Large intestine (tissue), 3 donors: Measurements from ENCODE around the gene FOXE1. TPM values are rescaled to one million over a fixed set of nuclear protein-coding genes. Genes with fewer than 3 reads are reported as not detected.

Source experiments
- DNase-seq, 2 donors: peaks; one replicate each; pipeline versions ENCODE4 v3.0.0 to v3.0.0-alpha.2; 2013
- H3K27ac ChIP-seq: one replicate; pipeline ENCODE4 v1.5.1; 2013; ENCODE audit warnings: low read length
- H3K27me3 ChIP-seq: 2 replicates; pipeline ENCODE4 v1.6.1; 2013; ENCODE audit warnings: low read length; ENCODE audit not compliant: control insufficient read depth, insufficient read depth
- H3K36me3 ChIP-seq: 2 replicates; pipeline ENCODE4 v1.6.1; 2013; ENCODE audit warnings: low read length; ENCODE audit not compliant: control insufficient read depth, insufficient read depth
- H3K4me1 ChIP-seq: one replicate; pipeline ENCODE4 v1.6.1; 2013; ENCODE audit warnings: low read length; ENCODE audit not compliant: control insufficient read depth, insufficient read depth
- H3K4me3 ChIP-seq: one replicate; pipeline ENCODE4 v1.5.1; 2013; ENCODE audit warnings: low read length
- H3K9me3 ChIP-seq: one replicate; pipeline ENCODE4 v1.6.1; 2013; ENCODE audit warnings: mild to moderate bottlenecking, low read depth, low read length, moderate library complexity; ENCODE audit not compliant: control insufficient read depth
- WGBS: methylation state at CpG from one replicate; pipeline ENCODE4 v1.1.5; 2013; ENCODE audit warnings: low lambda C conversion rate; ENCODE audit not compliant: insufficient coverage; 5-methylcytosine and 5-hydroxymethylcytosine counted together
- polyA plus RNA-seq: library from polyadenylated mRNA; unstranded; fragments of 120-200 nt; gene quantifications from one replicate; pipeline ENCODE4 v1.2.1, GENCODE V29; 2013

FOXE1 gene
- polyA plus RNA-seq, 1 donor, result 0.01 TPM

DNA sequence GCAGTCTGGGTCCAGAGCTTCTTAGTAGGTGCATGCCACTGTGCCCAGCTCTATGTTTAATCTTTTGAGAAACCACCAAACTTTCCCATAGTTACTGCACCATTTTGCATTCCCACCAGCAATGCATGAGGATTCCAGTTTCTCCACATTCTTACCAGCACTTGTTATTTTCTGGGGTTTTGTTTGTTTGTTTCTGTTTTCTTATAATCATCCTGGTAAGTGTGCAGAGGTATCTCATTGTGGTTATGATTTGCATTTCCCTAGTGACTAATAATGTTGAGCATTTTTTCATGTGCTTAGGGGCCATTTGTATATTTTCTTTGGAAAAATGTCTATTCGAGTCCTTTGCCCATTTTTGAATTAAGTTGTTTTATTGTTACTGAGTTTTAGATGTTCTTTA lies 11.4 kb downstream of the FOXE1 start:
- H3K4me1 ChIP-seq, result no peaks in the 10 kb centered on the region

DNA sequence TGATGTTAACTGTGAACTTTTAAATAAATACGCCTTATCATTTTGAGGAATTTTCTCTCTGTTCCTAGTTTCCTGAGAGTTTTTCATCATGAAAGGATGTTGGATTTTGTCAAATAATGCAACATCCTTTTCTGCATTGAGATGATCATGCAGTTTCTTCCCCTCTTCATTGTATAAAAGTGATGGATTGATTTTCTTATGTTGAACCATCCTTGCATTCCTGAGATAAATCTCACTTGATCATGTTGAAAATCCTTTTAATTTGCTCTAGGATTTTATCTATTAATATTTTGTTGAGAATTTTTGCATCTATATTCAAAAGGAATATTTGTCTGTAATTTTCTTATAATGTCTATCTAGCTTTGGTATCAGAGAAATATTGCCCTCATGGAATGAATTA lies 13.3 kb downstream of the FOXE1 start:
- no peak for DNase-seq
- no peaks in the 10 kb centered on the region for H3K36me3 ChIP-seq
- H3K27me3 ChIP-seq, result peaks cover 41% of the 10 kb centered on the region
- peaks cover 4% of the 10 kb centered on the region for H3K9me3 ChIP-seq
- H3K4me3 ChIP-seq, result no peak overlapping the region
- H3K27ac ChIP-seq, result no peak overlapping the region
- no CpG with 5 or more reads among the region's 1 CpG for WGBS
- H3K4me1 ChIP-seq, result no peaks in the 10 kb centered on the region

More for the DNA sequence above, 11.4 kb downstream of the FOXE1 start:
- DNase-seq, result no peak
- peaks cover 52% of the 10 kb centered on the region for H3K27me3 ChIP-seq
- no peak overlapping the region for H3K27ac ChIP-seq
- H3K36me3 ChIP-seq, result no peaks in the 10 kb centered on the region
- peaks cover 4% of the 10 kb centered on the region for H3K9me3 ChIP-seq
- H3K4me3 ChIP-seq, result no peak overlapping the region
- 60% methylated on average over 1 of the region's 1 CpG for WGBS

DNA sequence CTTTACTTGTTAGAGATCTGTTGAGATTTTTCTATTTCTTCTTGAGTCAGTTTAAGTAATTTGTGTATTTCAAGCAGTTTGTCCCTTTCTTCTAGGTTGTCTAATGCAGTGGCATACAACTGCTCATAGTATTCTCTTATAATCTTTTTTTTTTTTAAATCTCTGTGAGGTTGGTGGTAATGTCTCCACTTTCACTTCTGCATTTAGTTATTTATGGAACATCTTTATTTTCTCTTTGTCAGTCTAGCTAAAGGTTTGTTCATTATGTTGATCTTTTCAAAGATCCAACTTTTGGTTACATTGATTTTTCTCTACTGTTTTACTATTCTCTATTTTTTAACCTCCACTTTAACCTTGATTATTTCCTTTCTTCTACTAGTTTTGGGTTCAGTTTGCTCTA lies 13.8 kb downstream of the FOXE1 start:
- Histone ChIP-seq H3K27me3 (peaks cover 37% of the 10 kb centered on the region), H3K9me3 (peaks cover 4% of the 10 kb centered on the region), H3K36me3 (no peaks in the 10 kb centered on the region), H3K27ac (no peak overlapping the region), H3K4me3 (no peak overlapping the region), H3K4me1 (no peaks in the 10 kb centered on the region)
- DNase-seq, result no peak

DNA sequence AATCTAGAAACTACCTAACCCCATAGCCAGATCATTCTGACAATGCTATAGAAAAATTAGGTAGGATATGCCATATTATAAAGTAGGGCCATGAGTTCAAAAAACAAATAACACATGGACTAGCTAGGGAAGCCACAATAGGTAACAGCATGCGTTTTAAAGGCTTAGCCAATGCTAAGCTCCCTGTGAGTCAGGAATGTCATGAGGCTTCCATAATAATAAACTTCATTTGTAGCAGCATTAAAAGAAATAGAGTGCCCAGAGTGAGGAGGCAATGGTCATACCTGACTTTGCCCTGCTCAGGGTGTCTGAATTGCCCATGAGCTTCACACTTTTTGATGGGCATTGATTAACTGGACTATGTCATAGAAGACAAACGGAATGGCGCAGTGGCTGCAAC lies 15.8 kb downstream of the FOXE1 start:
- H3K4me1 ChIP-seq, result no peaks in the 10 kb centered on the region
- 80% methylated on average over 1 of the region's 3 CpGs for WGBS
- H3K9me3 ChIP-seq, result peaks cover 4% of the 10 kb centered on the region
- H3K27ac ChIP-seq, result no peak overlapping the region
- peaks cover 22% of the 10 kb centered on the region for H3K27me3 ChIP-seq
- no peaks in the 10 kb centered on the region for H3K36me3 ChIP-seq
- DNase-seq, result no peak
- H3K4me3 ChIP-seq, result no peak overlapping the region

DNA sequence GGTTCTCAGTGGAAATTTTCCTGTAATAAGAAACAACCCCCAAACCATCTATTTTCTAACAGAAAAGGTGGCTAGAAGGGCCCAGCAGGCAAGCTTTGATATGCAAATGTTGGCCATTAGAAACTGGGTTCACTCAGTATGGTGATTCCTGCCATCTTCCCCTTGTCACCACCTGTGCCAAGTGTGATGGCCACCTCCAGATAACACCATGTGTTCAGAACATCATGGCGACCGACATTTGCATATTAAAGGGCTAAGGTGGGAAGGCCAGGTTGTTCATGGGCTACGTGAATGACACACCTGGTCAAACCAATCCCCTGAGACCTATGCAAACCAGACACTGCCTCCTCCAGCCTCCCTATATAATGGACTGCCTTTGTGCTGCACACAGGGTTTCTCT lies 20.4 kb downstream of the FOXE1 start:
- DNase-seq, result no peak
- no CpG with 5 or more reads among the region's 3 CpGs for WGBS
- no peaks in the 10 kb centered on the region for H3K36me3 ChIP-seq
- no peaks in the 10 kb centered on the region for H3K9me3 ChIP-seq
- peaks cover 14% of the 10 kb centered on the region for H3K27me3 ChIP-seq
- no peak overlapping the region for H3K27ac ChIP-seq
- no peak overlapping the region for H3K4me3 ChIP-seq
- no peaks in the 10 kb centered on the region for H3K4me1 ChIP-seq

DNA sequence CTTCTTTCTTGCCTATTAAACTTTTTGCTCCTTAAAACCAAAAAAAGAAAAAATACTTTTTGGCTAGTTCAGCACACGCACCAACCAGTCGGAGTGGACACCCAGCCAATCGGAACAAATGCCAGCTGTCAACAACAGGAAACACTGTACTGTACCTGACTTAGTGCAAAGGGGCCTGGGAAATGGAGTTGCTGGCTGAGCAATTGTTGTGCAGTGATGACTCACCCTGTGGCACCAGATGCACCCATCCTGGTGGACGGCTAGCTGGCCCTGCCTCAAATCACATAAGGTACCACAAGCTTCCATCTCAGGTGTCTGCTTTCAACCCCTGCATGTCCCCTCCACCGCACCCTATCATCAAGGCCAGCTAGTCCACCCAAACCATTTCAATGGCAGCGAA lies 20.9 kb downstream of the FOXE1 start:
- Histone ChIP-seq H3K4me1 (no peaks in the 10 kb centered on the region), H3K27me3 (peaks cover 13% of the 10 kb centered on the region), H3K9me3 (no peaks in the 10 kb centered on the region), H3K27ac (no peak overlapping the region), H3K4me3 (no peak overlapping the region), H3K36me3 (no peaks in the 10 kb centered on the region)
- no CpG with 5 or more reads among the region's 6 CpGs for WGBS
- DNase-seq, result no peak

DNA sequence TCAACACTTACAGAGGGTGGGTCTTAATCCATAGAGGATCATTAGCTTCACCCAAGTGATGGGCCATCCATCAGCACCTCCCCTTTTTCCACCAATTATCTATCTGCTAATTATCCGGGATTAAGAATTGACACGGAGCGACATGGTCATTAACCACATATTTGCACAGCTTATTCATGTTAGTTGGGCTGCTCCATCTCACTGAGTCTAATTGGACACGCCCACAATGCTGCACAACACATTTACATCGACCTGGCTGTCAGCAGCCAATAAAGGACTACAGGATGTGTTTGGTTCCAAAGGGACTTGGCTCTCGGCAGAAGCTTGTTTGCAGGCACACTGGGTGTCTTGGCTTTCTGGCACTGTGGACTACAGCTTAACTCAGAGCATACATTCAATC lies 21.6 kb downstream of the FOXE1 start:
- H3K27me3 ChIP-seq, result peaks cover 10% of the 10 kb centered on the region
- H3K36me3 ChIP-seq, result no peaks in the 10 kb centered on the region
- H3K4me3 ChIP-seq, result no peak overlapping the region
- H3K4me1 ChIP-seq, result no peaks in the 10 kb centered on the region
- no peak for DNase-seq
- H3K27ac ChIP-seq, result no peak overlapping the region
- no peaks in the 10 kb centered on the region for H3K9me3 ChIP-seq
- no CpG with 5 or more reads among the region's 6 CpGs for WGBS

DNA sequence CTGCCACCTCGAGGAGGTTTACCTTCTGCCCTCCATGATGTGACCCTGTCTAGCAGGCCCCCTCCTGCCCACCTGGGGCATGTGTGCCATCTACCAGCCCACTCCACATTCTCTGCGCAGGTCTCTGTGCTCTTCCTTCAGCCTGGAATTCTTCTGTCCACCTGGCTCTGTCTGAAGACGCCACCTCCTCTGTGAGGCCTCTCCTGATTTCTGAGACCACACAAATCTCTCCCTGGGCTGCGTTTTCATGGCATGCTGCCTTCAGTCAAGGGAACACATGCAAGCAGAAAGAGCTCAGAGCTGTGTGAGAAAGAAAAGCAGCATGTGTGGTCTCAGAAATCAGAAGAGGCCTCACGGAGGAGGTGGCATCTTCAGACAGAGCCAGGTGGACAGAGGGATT lies 22.1 kb downstream of the FOXE1 start:
- no peak for DNase-seq
- no CpG with 5 or more reads among the region's 5 CpGs for WGBS
- no peak overlapping the region for H3K4me3 ChIP-seq

DNA sequence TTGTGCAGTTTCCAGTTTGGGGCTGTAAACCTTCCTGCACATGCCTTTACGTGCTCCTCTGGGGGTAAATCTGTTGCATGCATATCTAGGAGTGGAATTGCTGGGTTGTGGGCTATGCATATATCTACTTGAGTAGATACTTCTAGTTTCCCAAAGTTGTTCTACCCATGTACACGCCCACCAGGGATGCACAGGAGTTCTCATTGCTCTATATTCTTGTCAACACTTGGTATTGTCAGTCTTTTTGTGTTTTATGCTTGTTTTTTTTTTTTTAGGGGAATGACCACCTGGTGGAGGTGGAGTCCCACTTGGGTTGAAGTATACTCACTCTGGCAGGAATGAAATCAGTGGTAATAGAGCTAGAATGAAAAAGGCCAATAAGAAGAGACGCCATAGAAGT lies 23.0 kb downstream of the FOXE1 start:
- Histone ChIP-seq H3K9me3 (no peaks in the 10 kb centered on the region), H3K4me1 (no peaks in the 10 kb centered on the region), H3K4me3 (no peak overlapping the region), H3K27me3 (peaks cover 3% of the 10 kb centered on the region), H3K36me3 (no peaks in the 10 kb centered on the region), H3K27ac (no peak overlapping the region)
- DNase-seq, result no peak
- no CpG with 5 or more reads among the region's 3 CpGs for WGBS

More for the DNA sequence above, 22.1 kb downstream of the FOXE1 start:
- Histone ChIP-seq H3K4me1 (no peaks in the 10 kb centered on the region), H3K27ac (no peak overlapping the region), H3K36me3 (no peaks in the 10 kb centered on the region), H3K27me3 (peaks cover 8% of the 10 kb centered on the region), H3K9me3 (no peaks in the 10 kb centered on the region)

DNA sequence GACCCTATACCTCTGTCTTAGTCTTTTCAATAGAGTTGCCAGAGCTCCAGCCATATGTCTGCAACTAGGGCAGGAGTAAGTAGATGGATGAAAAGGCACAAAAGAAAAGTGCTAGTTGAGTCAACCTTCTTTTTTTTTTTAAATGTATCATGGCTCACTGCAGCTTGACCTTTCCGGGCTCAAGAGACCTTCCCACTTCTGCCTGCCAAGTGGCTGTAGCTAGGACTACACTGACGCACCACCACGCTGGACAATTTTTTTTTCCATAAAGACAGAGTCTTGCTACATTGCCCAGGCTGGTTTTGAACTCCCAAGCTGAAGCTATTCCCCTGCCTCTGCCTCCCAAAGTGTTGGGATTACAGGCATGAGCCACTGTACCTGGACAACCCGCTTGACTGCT lies 27.3 kb downstream of the FOXE1 start:
- DNase-seq, result no peak
- no peaks in the 10 kb centered on the region for H3K4me1 ChIP-seq
- no peaks in the 10 kb centered on the region for H3K9me3 ChIP-seq
- H3K36me3 ChIP-seq, result no peaks in the 10 kb centered on the region
- no peak overlapping the region for H3K27ac ChIP-seq
- no CpG with 5 or more reads among the region's 4 CpGs for WGBS
- H3K4me3 ChIP-seq, result no peak overlapping the region
- H3K27me3 ChIP-seq, result no peaks in the 10 kb centered on the region

DNA sequence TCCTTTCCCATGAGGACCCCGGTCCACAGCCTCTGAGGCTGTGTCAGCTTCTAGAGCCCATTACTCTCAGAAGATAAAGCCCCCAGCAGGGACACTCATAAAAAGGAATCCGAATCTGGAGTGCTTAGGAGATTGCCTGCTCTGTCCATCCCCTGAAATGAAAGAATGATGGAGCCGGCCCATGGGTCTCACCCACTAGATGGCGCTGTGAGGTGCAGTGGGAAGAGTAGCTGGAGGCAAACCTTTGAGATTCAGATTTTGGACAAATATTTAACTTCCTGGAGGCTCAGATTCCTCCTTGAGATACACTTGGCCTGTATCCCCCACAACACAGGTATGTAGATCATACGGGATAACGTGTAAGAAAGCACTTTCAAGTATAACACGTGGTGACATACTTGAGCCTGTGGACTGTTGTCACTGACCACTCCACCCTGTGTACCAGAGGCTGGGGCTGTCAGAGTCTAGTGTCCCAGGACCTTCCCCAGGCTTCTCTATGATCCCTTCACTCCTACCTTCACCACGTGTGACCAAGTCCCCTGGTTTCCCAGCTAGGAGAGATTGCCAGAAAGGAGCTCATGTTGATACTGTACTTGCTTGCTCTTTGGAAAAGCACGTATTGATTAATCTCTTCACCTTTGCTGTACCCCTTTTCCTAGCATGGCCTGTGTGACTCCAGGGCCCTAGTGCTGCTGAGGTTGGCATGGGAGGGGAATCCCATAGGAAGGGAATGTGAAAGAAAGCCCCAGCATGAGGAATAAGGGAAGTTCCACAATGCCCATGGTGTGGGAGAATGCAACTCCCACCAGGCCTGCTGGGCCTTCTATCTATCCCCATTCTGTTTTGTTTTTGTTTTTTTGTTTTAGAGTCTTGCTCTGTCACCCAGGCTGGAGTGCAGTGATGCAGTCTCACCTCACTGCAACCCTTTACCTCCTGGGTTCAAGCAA lies 37.2 kb downstream of the FOXE1 start:
- Histone ChIP-seq H3K36me3 (no peaks in the 10 kb centered on the region), H3K27ac (no peak overlapping the region), H3K27me3 (no peaks in the 10 kb centered on the region), H3K9me3 (no peaks in the 10 kb centered on the region), H3K4me3 (no peak overlapping the region), H3K4me1 (no peaks in the 10 kb centered on the region)
- DNase-seq, result no peak
- no CpG with 5 or more reads among the region's 9 CpGs for WGBS
